Breast epithelium (tissue), 4 donors: Measurements from ENCODE around the gene AAMP. TPM values are rescaled to one million over a fixed set of nuclear protein-coding genes. Genes with fewer than 3 reads are reported as not detected.

Experiments used
- DNase-seq, 2 donors: peaks; one replicate each; pipeline ENCODE4 v3.0.0-alpha.2; 2019; ENCODE audit warnings: low spot score in 2 of 2
- H3K27ac ChIP-seq, 2 donors: fragments of 200-600 bp; sonication (generic) in 1 of 2; one replicate each; pipeline ENCODE4 v1.5.1; 2016 to 2019; ENCODE audit warnings: mild to moderate bottlenecking in 1 of 2
- H3K27me3 ChIP-seq, 2 donors: fragments of 200-600 bp; sonication (generic) in 1 of 2; one replicate each; pipeline versions ENCODE4 v1.5.1 to v1.6.0; 2017 to 2019; ENCODE audit warnings: control low read depth in 1 of 2, mild to moderate bottlenecking in 1 of 2
- H3K36me3 ChIP-seq: fragments of 200-600 bp; one replicate; pipeline ENCODE4 v1.5.1; 2019
- H3K4me1 ChIP-seq, 2 donors: fragments of 200-600 bp; sonication (generic); one replicate each; pipeline ENCODE4 v1.5.1; 2016 to 2019; ENCODE audit warnings: control low read depth in 1 of 2
- H3K4me3 ChIP-seq, 3 donors: fragments of 200-600 bp; sonication (generic); 1 replicate in 2 of 3; 2 replicates in 1 of 3; pipeline ENCODE4 v1.5.1; 2016 to 2019; ENCODE audit warnings: mild to moderate bottlenecking in 3 of 3, moderate library complexity in 2 of 3
- H3K9me3 ChIP-seq, 2 donors: fragments of 200-600 bp; sonication (generic) in 1 of 2; one replicate each; pipeline ENCODE4 v1.5.1; 2016 to 2019; ENCODE audit warnings: control low read depth in 1 of 2
- CTCF ChIP-seq, 3 donors: fragments of 450-650 bp; IDR thresholded peaks; one replicate each; pipeline ENCODE4 v1.5.1; 2016 to 2017; ENCODE audit warnings: antibody characterized with exemption in 3 of 3, mild to moderate bottlenecking in 3 of 3, moderate library complexity in 3 of 3
- POLR2A ChIP-seq: fragments of 450-650 bp; IDR thresholded peaks from one replicate; pipeline ENCODE4 v1.6.1; 2016; ENCODE audit warnings: antibody characterized with exemption, mild to moderate bottlenecking, moderate library complexity
- POLR2AphosphoS5 ChIP-seq, 3 donors: sonication (generic); formaldehyde crosslinking; IDR thresholded peaks; one replicate each; pipeline ENCODE4 v1.6.1; 2017; ENCODE audit warnings: antibody characterized with exemption in 3 of 3
- intact Hi-C: fragments of 100-400 bp; cut with DNase I; formaldehyde crosslinking; loops from one replicate; pipeline ENCODE4 v1.15.1; 2023; ENCODE audit warnings: low total_unique reads
- total RNA-seq, 3 donors: library from RNA; depleted of rRNA; stranded (reverse); fragments of >200 nt; gene quantifications; one replicate each; pipeline ENCODE4 v1.1.0, GENCODE V29; 2016

Gene AAMP
- total RNA-seq, 3 donors from 2014 or later: 150 to 164 (median 151) TPM

- H3K4me1 ChIP-seq: peaks cover 3 to 9% of the 10 kb centered on the region in 2 donors
- no peaks in the 10 kb centered on the region for H3K27me3 ChIP-seq
- no peak overlapping the region for H3K27ac ChIP-seq
- no peaks in the 10 kb centered on the region for H3K9me3 ChIP-seq
- H3K36me3 ChIP-seq: peaks cover 13% of the 10 kb centered on the region
- no peak for DNase-seq
- TF ChIP-seq CTCF (IDR thresholded peaks at IDR 0.05): no peak
- TF ChIP-seq POLR2A: no peak
- no peak for TF ChIP-seq POLR2AphosphoS5 (IDR thresholded peaks at IDR 0.05)
- intact Hi-C loops: no loop called here
- H3K4me3 ChIP-seq: no peak overlapping the region
Observed at GRCh38 chr2:218266316-218266979, 3.5 kb downstream of the AAMP start.

GRCh38 chr2:218265626-218266025 lies 4.3 kb downstream of the AAMP start:
- intact Hi-C loops: no loop called here
- Histone ChIP-seq H3K4me3 (no peak overlapping the region), H3K4me1 (peaks cover 0 to 5% of the 10 kb centered on the region in 2 donors), H3K27me3 (no peaks in the 10 kb centered on the region), H3K27ac (no peak overlapping the region), H3K9me3 (no peaks in the 10 kb centered on the region), H3K36me3 (peaks cover 13% of the 10 kb centered on the region)
- TF ChIP-seq POLR2A (no peak), POLR2AphosphoS5 (IDR thresholded peaks at IDR 0.05) (no peak), CTCF (IDR thresholded peaks at IDR 0.05) (no peak)
- DNase-seq: no peak

- H3K4me3 ChIP-seq: no peak overlapping the region
- DNase-seq: no peak
- peaks cover 0 to 5% of the 10 kb centered on the region in 2 donors for H3K4me1 ChIP-seq
- H3K9me3 ChIP-seq: no peaks in the 10 kb centered on the region
- TF ChIP-seq CTCF (IDR thresholded peaks at IDR 0.05): no peak
- TF ChIP-seq POLR2A: no peak
- no peak for TF ChIP-seq POLR2AphosphoS5 (IDR thresholded peaks at IDR 0.05)
- intact Hi-C loops: no loop called here
- peaks cover 13% of the 10 kb centered on the region for H3K36me3 ChIP-seq
- no peak overlapping the region for H3K27ac ChIP-seq
- no peaks in the 10 kb centered on the region for H3K27me3 ChIP-seq
Observed at GRCh38 chr2:218264773-218265561, 5.0 kb downstream of the AAMP start.

GRCh38 chr2:218263817-218264641 lies 5.9 kb downstream of the AAMP start:
- H3K4me3 ChIP-seq: no peak overlapping the region
- no peak for TF ChIP-seq CTCF (IDR thresholded peaks at IDR 0.05)
- H3K27me3 ChIP-seq: no peaks in the 10 kb centered on the region
- peaks cover 13% of the 10 kb centered on the region for H3K36me3 ChIP-seq
- H3K27ac ChIP-seq: no peak overlapping the region
- intact Hi-C loops: no loop called here
- H3K9me3 ChIP-seq: no peaks in the 10 kb centered on the region
- no peak for DNase-seq
- peaks cover 0 to 3% of the 10 kb centered on the region in 2 donors for H3K4me1 ChIP-seq
